ENCODE measurements around the gene SYNGR2. TPM values are rescaled to one million over a fixed set of nuclear protein-coding genes. Genes with fewer than 3 reads are reported as not detected.

SYNGR2 gene
- total RNA-seq, 1 donor from 2014 or later, result 64.1 TPM

- Mint-ChIP-seq H3K4me3 (no peak overlapping the region), H3K27ac (no peak overlapping the region), H3K27me3 (no peaks in the 10 kb centered on the region), H3K36me3 (peaks cover 17% of the 10 kb centered on the region), H3K4me1 (ENCODE audit: unreplicated experiment) (peaks cover 22% of the 10 kb centered on the region), H3K9me3 (no peaks in the 10 kb centered on the region)
- DNase-seq (ENCODE audit: extremely low spot score, unreplicated experiment), result no peak
- TF ChIP-seq, protein P1, sequence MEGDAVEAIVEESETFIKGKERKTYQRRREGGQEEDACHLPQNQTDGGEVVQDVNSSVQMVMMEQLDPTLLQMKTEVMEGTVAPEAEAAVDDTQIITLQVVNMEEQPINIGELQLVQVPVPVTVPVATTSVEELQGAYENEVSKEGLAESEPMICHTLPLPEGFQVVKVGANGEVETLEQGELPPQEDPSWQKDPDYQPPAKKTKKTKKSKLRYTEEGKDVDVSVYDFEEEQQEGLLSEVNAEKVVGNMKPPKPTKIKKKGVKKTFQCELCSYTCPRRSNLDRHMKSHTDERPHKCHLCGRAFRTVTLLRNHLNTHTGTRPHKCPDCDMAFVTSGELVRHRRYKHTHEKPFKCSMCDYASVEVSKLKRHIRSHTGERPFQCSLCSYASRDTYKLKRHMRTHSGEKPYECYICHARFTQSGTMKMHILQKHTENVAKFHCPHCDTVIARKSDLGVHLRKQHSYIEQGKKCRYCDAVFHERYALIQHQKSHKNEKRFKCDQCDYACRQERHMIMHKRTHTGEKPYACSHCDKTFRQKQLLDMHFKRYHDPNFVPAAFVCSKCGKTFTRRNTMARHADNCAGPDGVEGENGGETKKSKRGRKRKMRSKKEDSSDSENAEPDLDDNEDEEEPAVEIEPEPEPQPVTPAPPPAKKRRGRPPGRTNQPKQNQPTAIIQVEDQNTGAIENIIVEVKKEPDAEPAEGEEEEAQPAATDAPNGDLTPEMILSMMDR (conservative IDR thresholded peaks at IDR 0.05), result no peak
Observed at GRCh38 chr17:78180508-78180907, 12.1 kb downstream of the SYNGR2 start.

DNA sequence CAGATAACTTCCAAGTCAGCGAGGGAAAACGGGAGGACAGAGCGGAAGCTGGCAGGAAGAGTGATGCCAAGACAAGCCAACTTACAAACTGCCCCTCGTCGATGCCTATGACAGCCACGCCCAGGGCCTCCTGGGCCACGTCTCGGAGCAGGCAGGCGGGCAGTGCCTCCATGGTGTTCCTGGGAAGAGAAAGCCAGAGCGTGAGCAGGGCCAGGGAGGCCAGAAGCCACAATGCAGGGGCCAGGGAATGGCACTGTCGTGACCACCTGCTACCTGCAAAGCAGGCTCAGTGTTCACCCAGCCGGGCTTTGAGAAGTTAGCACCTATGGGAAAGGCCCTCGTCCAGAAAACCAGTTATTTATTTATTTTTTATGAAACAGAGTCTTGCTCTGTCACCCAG is 14.1 kb downstream of the SYNGR2 start:
- no peaks in the 10 kb centered on the region for H3K27me3 Mint-ChIP-seq
- peaks cover 17% of the 10 kb centered on the region for H3K36me3 Mint-ChIP-seq
- H3K27ac Mint-ChIP-seq, result no peak overlapping the region
- H3K4me3 Mint-ChIP-seq, result no peak overlapping the region
- DNase-seq (ENCODE audit: extremely low spot score, unreplicated experiment), result no peak
- TF ChIP-seq, protein P1 (conservative IDR thresholded peaks at IDR 0.05), result no peak
- H3K4me1 Mint-ChIP-seq (ENCODE audit: unreplicated experiment), result peaks cover 27% of the 10 kb centered on the region
- H3K9me3 Mint-ChIP-seq, result no peaks in the 10 kb centered on the region

DNA sequence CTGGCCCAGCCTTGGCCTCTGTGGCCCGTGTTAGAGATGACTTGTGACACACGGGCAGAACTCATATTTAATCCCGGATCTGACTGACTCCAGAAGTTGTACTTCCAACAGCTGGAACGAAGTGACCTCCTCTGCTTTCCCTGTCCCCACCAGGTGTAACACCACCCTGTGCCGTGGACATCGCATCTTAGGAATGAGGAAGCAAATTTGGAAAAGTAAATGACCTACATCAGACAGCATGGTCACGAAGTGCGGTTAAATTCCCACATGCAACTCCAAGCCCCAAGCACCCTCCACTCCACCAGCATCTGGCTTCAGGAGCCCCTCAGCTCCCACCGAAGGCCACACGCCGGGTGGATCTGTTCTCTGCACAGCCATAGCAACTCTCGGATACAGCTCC is 15.5 kb downstream of the SYNGR2 start:
- TF ChIP-seq, protein P1 (conservative IDR thresholded peaks at IDR 0.05), result no peak
- DNase-seq (ENCODE audit: extremely low spot score, unreplicated experiment), result no peak
- H3K4me1 Mint-ChIP-seq (ENCODE audit: unreplicated experiment), result peaks cover 32% of the 10 kb centered on the region
- H3K9me3 Mint-ChIP-seq, result no peaks in the 10 kb centered on the region
- peak overlapping the region; percentile 78 for H3K4me3 Mint-ChIP-seq
- H3K27me3 Mint-ChIP-seq, result no peaks in the 10 kb centered on the region
- no peak overlapping the region for H3K27ac Mint-ChIP-seq
- peaks cover 14% of the 10 kb centered on the region for H3K36me3 Mint-ChIP-seq

DNA sequence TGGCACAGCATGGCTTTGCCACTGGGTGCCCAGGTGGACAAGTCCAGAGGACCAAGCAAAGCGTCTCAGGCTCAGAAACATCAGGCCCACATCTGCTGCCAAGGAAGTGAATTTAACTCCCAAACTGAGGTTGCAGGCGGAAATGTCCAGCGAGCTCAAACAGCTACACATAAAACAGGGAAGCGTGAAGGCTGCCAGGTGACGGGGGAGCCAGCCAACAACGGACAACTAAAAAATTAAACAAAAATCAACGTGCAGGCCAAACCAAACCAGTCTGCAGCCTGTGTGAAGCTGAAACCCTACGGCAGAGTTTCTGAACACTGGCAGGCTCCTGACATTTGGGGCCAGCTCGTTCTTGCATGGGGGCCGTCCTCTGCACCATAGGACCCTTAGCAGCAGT is 16.0 kb downstream of the SYNGR2 start:
- peaks cover 32% of the 10 kb centered on the region for H3K4me1 Mint-ChIP-seq (ENCODE audit: unreplicated experiment)
- no peaks in the 10 kb centered on the region for H3K27me3 Mint-ChIP-seq
- no peaks in the 10 kb centered on the region for H3K9me3 Mint-ChIP-seq
- TF ChIP-seq, protein P1 (conservative IDR thresholded peaks at IDR 0.05), result no peak
- no peak overlapping the region for H3K27ac Mint-ChIP-seq
- H3K36me3 Mint-ChIP-seq, result peaks cover 14% of the 10 kb centered on the region
- H3K4me3 Mint-ChIP-seq, result peak overlapping the region; percentile 78
- DNase-seq (ENCODE audit: extremely low spot score, unreplicated experiment), result no peak

- TF ChIP-seq, protein P1 (conservative IDR thresholded peaks at IDR 0.05), result no peak
- H3K4me3 Mint-ChIP-seq, result peak overlapping the region; percentile 81
- no peaks in the 10 kb centered on the region for H3K27me3 Mint-ChIP-seq
- H3K27ac Mint-ChIP-seq, result peak overlapping the region; percentile 80
- peaks cover 14% of the 10 kb centered on the region for H3K36me3 Mint-ChIP-seq
- no peak for DNase-seq (ENCODE audit: extremely low spot score, unreplicated experiment)
- H3K4me1 Mint-ChIP-seq (ENCODE audit: unreplicated experiment), result peaks cover 32% of the 10 kb centered on the region
- H3K9me3 Mint-ChIP-seq, result no peaks in the 10 kb centered on the region
Observed at GRCh38 chr17:78184868-78185267, 16.5 kb downstream of the SYNGR2 start.
